IMR-90 (cell line): ENCODE measurements around the gene PTCH2. TPM values are rescaled to one million over a fixed set of nuclear protein-coding genes. Genes with fewer than 3 reads are reported as not detected.
"Not testable (repeated sequence)": the region's sequence is repeated elsewhere in the genome, so short reads cannot be mapped to it uniquely, and the experiment has no call there.

Experiments
- ATAC-seq: fragments of 200-7000 bp; cut with Tn5 transposase; 2 replicates; pipeline ENCODE4 v1.9.1; 2020; ENCODE audit warnings: low read depth, mild to moderate bottlenecking, moderate library complexity
- BruUV-seq: library from RNA; stranded (reverse); fragments of 400-500 nt; replicated peaks from 2 replicates; lab custom pipeline; 2021; lab: Mats Ljungman, UMichigan
- CTCF ChIA-PET: fragments of 300-600 bp; formaldehyde crosslinking; extraction: SDS; loops from one replicate; lab custom pipeline; 2021; ENCODE audit warnings: antibody characterized with exemption; lab: Yijun Ruan, JAX
- POLR2A ChIA-PET: fragments of 300-600 bp; sonication (Branson Sonifier 250); formaldehyde crosslinking; loops from one replicate; lab custom pipeline; 2022; ENCODE audit warnings: antibody characterized with exemption; ENCODE audit not compliant: unreplicated experiment; lab: Charles Lee
- DNase-seq: peaks from one replicate; pipeline ENCODE4 v3.0.0; 2013
- H2AFZ ChIP-seq: replicated peaks from 2 replicates; pipeline ENCODE3; 2013; ENCODE audit warnings: low read length, mild to moderate bottlenecking; ENCODE audit not compliant: poor library complexity
- H2AK5ac ChIP-seq: 2 replicates; pipeline ENCODE4 v1.6.1; 2013; ENCODE audit warnings: low read depth, low read length, inconsistent platforms
- H2AK9ac ChIP-seq: replicated peaks from 2 replicates; pipeline ENCODE3; 2013; ENCODE audit warnings: mild to moderate bottlenecking, low read depth, low read length, moderate library complexity; ENCODE audit not compliant: poor library complexity
- H2BK120ac ChIP-seq: 2 replicates; pipeline ENCODE4 v1.6.1; 2013; ENCODE audit warnings: low read depth, low read length, inconsistent platforms
- H2BK15ac ChIP-seq: 3 replicates; pipeline ENCODE4 v1.6.1; 2013; ENCODE audit warnings: low read depth, low read length, inconsistent platforms
- H2BK20ac ChIP-seq: 2 replicates; pipeline ENCODE4 v1.6.1; 2013; ENCODE audit warnings: low read depth, mild to moderate bottlenecking, inconsistent platforms, low read length, moderate library complexity
- H2BK5ac ChIP-seq: 2 replicates; pipeline ENCODE4 v1.6.1; 2013; ENCODE audit warnings: mild to moderate bottlenecking, low read depth, low read length, inconsistent platforms; ENCODE audit not compliant: poor library complexity, severe bottlenecking
- H3K14ac ChIP-seq: replicated peaks from 2 replicates; pipeline ENCODE4 v1.6.1; 2013; ENCODE audit warnings: low read depth, low read length, inconsistent platforms
- H3K18ac ChIP-seq: 2 replicates; pipeline ENCODE4 v1.6.1; 2013; ENCODE audit warnings: low read depth, low read length, control low read depth
- H3K23ac ChIP-seq: 2 replicates; pipeline ENCODE4 v1.6.1; 2013; ENCODE audit warnings: low read depth, low read length, inconsistent platforms
- H3K27ac ChIP-seq: 2 replicates; pipeline ENCODE4 v1.5.1; 2013; ENCODE audit warnings: mild to moderate bottlenecking, control low read depth, low read length; ENCODE audit not compliant: insufficient read depth
- H3K27me3 ChIP-seq: 2 replicates; pipeline ENCODE4 v1.6.1; 2013; ENCODE audit warnings: low read length; ENCODE audit not compliant: control insufficient read depth, insufficient read depth
- H3K36me3 ChIP-seq: 2 replicates; pipeline ENCODE4 v1.6.1; 2013; ENCODE audit warnings: low read length, mixed read lengths; ENCODE audit not compliant: control insufficient read depth, insufficient read depth
- H3K4ac ChIP-seq: 2 replicates; pipeline ENCODE4 v1.6.1; 2013; ENCODE audit warnings: low read depth, low read length, inconsistent platforms
- H3K4me1 ChIP-seq: 2 replicates; pipeline ENCODE4 v1.6.1; 2013; ENCODE audit warnings: low read length, mixed read lengths; ENCODE audit not compliant: control insufficient read depth, insufficient read depth
- H3K4me2 ChIP-seq: 2 replicates; pipeline ENCODE4 v1.6.1; 2013; ENCODE audit warnings: low read depth, mild to moderate bottlenecking, control low read depth, low read length, moderate library complexity
- H3K4me3 ChIP-seq: 2 replicates; pipeline ENCODE4 v1.5.1; 2013; ENCODE audit warnings: low read depth, mild to moderate bottlenecking, control low read depth, low read length, moderate library complexity; ENCODE audit not compliant: insufficient read depth
- H3K56ac ChIP-seq: 2 replicates; pipeline ENCODE4 v1.6.1; 2013; ENCODE audit warnings: low read length, inconsistent platforms; ENCODE audit not compliant: insufficient read depth; ENCODE audit errors: extremely low read depth
- H3K79me1 ChIP-seq, 2 experiments: 2 replicates each; pipeline ENCODE4 v1.6.1; 2013; ENCODE audit warnings: low read length in 2 of 2, inconsistent platforms in 1 of 2, low read depth in 1 of 2
- H3K9ac ChIP-seq: 2 replicates; pipeline ENCODE4 v1.6.1; 2013; ENCODE audit warnings: low read depth, low read length, control low read depth
- H3K9me1 ChIP-seq: 2 replicates; pipeline ENCODE4 v1.6.1; 2013; ENCODE audit warnings: low read length, inconsistent platforms; ENCODE audit not compliant: insufficient read depth
- H3K9me3 ChIP-seq: 2 replicates; pipeline ENCODE4 v1.6.1; 2013; ENCODE audit warnings: low read length; ENCODE audit not compliant: control insufficient read depth, insufficient read depth
- H4K20me1 ChIP-seq: 2 replicates; pipeline ENCODE4 v1.6.1; 2013; ENCODE audit warnings: low read length, inconsistent platforms; ENCODE audit not compliant: insufficient read depth
- H4K5ac ChIP-seq: 2 replicates; pipeline ENCODE4 v1.6.1; 2013; ENCODE audit warnings: mild to moderate bottlenecking, low read depth, low read length, control low read depth
- H4K8ac ChIP-seq, 2 experiments: 2 replicates each; pipeline ENCODE4 v1.6.1; 2013; ENCODE audit warnings: low read depth in 2 of 2, low read length in 2 of 2, control low read depth in 1 of 2, inconsistent platforms in 1 of 2
- H4K91ac ChIP-seq: 2 replicates; pipeline ENCODE4 v1.6.1; 2013; ENCODE audit warnings: low read depth, low read length, inconsistent platforms; ENCODE audit not compliant: insufficient read depth
- SMC3 ChIP-seq: fragments of 150-350 bp; IDR thresholded peaks from 2 replicates; pipeline ENCODE4 v1.6.1; 2016; ENCODE audit warnings: low read depth, mild to moderate bottlenecking, antibody characterized with exemption, low read length, moderate library complexity
- WGBS, 2 experiments: methylation state at CpG; one replicate each; pipeline versions ENCODE4 v1.1.5 to v1.1.7; 2013; ENCODE audit warnings: missing lambda C conversion rate in 2 of 2; ENCODE audit not compliant: insufficient read length in 1 of 2; ENCODE audit errors: extremely low coverage in 2 of 2; 5-methylcytosine and 5-hydroxymethylcytosine counted together
- dilution Hi-C: fragments of 300-500 bp; cut with HindIII; formaldehyde crosslinking; loops from one replicate; pipeline ENCODE4 v1.14.3; 2018; ENCODE audit warnings: low sequenced_read_pairs; ENCODE audit not compliant: unreplicated experiment
- in situ Hi-C: fragments of 300-500 bp; cut with MboI; formaldehyde crosslinking; loops from 3 replicates; pipeline ENCODE4 v1.14.3; 2019; ENCODE audit warnings: low sequenced_read_pairs, inconsistent platforms, mixed read lengths
- intact Hi-C: fragments of 100-400 bp; cut with micrococcal nuclease; formaldehyde crosslinking; loops from 2 replicates; pipeline ENCODE4 v1.10.0; 2022
- polyA plus RNA-seq, 3 experiments: library from polyadenylated mRNA; depleted of rRNA; stranded (reverse); fragments of >200 nt; gene quantifications; 2 replicates each; pipeline ENCODE4 v1.2.3, GENCODE V29; 2012; ENCODE audit warnings: low replicate concordance in 1 of 3
- total RNA-seq: library from RNA; depleted of rRNA; stranded (reverse); fragments of >200 nt; gene quantifications from 2 replicates; pipeline ENCODE4 v1.2.3, GENCODE V29; 2012
- TF ChIP-seq, protein P1 (sequence below): fragments of 150-350 bp; IDR thresholded peaks from 2 replicates; pipeline ENCODE4 v1.6.1; 2017; ENCODE audit warnings: mild to moderate bottlenecking, antibody characterized with exemption, low read length, low read depth

Gene PTCH2
- total and polyA plus RNA-seq, 2 of the 4 experiments (the other 2 are of a cell fraction) = under 0.01 to 0.56 TPM

DNA sequence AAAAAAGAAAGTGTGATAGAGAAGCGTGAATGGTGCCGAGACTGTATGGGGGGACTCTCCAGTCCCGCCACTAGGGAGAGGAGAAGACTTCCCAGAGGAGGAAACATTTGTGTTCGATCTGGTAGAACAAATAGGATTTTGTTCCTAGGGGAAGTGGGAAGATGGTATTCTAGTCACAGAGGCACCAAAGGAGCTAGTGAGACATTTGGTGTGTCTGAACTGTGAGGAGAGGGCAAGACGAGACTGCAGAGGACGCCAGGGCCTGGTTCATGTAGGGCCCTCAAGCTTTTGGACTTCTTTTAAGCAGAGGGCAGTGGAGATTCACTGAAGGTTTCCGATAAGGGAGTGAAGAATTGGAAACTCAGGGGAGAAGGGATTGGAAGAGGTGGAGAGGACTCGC is 31.8 kb downstream of the PTCH2 start (continued):
- TF ChIP-seq, protein P1, sequence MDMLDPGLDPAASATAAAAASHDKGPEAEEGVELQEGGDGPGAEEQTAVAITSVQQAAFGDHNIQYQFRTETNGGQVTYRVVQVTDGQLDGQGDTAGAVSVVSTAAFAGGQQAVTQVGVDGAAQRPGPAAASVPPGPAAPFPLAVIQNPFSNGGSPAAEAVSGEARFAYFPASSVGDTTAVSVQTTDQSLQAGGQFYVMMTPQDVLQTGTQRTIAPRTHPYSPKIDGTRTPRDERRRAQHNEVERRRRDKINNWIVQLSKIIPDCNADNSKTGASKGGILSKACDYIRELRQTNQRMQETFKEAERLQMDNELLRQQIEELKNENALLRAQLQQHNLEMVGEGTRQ = no peak
- TF ChIP-seq SMC3 = no peak

DNA sequence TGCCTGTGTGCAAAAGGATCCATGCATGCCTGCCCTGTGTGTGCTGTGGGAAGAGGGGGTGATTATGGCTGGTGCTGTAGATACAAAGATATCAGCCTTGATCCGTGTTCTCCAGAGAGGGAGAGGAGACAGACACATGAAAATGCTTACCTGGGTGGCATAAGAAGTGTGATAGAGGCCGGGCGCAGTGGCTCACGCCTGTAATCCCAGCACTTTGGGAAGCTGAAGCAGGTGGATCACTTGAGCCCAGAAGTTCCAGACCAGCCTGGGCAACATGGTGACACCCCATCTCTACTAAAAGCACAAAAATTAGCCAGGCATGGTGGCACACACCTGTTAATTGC is 32.3 kb downstream of the PTCH2 start:
- H3K4me3 ChIP-seq, in situ Hi-C loops, H3K4me2 ChIP-seq, dilution Hi-C loops, H4K20me1 ChIP-seq, ATAC-seq, BruUV-seq, H3K9ac ChIP-seq, POLR2A ChIA-PET, intact Hi-C loops, H3K27me3 ChIP-seq, H3K36me3 ChIP-seq, DNase-seq, H2AK9ac ChIP-seq, H3K9me3 ChIP-seq: not testable (repeated sequence)
- Histone ChIP-seq H3K9me1 (peaks cover 34% of the 10 kb centered on the region), H3K27ac (peak overlapping the region; percentile 86), H4K91ac (peak overlapping the region; percentile 100), H3K79me1 (peaks cover 19 to 61% of the 10 kb centered on the region in 2 experiments), H4K5ac (peak overlapping the region; percentile 27; the same call in 1 of the 2 replicates), H2BK20ac (peak overlapping the region; percentile 73; the same call in 1 of the 2 replicates), H2AFZ (peak overlapping the region; percentile 9), H2AK5ac (peak overlapping the region; percentile 100), H3K56ac (peak overlapping the region; percentile 37; the same call in 1 of the 2 replicates), H2BK120ac (peak overlapping the region; percentile 98), H3K23ac (peak overlapping the region; percentile 98), H3K4me1 (peaks cover 60% of the 10 kb centered on the region), H3K18ac (peak overlapping the region; percentile 3; the same call in 1 of the 2 replicates), H3K4ac (peak overlapping the region; percentile 100), H3K14ac (peak overlapping the region; percentile 98), H2BK15ac (peak overlapping the region; percentile 31; the same call in 1 of the 3 replicates), H4K8ac (peak overlapping the region in 1 of 2 experiments; percentile 97; a peak in 3 of 4 replicates), H2BK5ac (peak overlapping the region; percentile 96)
- WGBS, 2 experiments = 100% methylated on average over 3 of the region's 4 CpGs; no CpG with 5 or more reads in 1 of the 2 experiments
- CTCF ChIA-PET = interaction anchor here (0.7 kb wide), 1 partner anchor 9 kb away, joined by 3 read pairs; no protein-coding TSS in a partner anchor
